Epithelial cell of esophagus (primary cell): Measurements from ENCODE around the gene FAM111A.

Experiments
- DNase-seq: peaks from one replicate; pipeline ENCODE4 v3.0.0; 2010; ENCODE audit warnings: low read depth
- H3K4me3 ChIP-seq: 2 replicates; pipeline ENCODE4 v1.5.1; 2011; ENCODE audit warnings: mild to moderate bottlenecking, low read length, control low read depth
- TF ChIP-seq, protein P1 (sequence below): IDR thresholded peaks from 2 replicates; pipeline ENCODE4 v1.5.1; 2011; ENCODE audit warnings: low read depth, mild to moderate bottlenecking, low read length, control low read depth, inconsistent platforms; ENCODE audit not compliant: insufficient read depth; ENCODE audit errors: missing control alignments

FAM111A gene

DNA sequence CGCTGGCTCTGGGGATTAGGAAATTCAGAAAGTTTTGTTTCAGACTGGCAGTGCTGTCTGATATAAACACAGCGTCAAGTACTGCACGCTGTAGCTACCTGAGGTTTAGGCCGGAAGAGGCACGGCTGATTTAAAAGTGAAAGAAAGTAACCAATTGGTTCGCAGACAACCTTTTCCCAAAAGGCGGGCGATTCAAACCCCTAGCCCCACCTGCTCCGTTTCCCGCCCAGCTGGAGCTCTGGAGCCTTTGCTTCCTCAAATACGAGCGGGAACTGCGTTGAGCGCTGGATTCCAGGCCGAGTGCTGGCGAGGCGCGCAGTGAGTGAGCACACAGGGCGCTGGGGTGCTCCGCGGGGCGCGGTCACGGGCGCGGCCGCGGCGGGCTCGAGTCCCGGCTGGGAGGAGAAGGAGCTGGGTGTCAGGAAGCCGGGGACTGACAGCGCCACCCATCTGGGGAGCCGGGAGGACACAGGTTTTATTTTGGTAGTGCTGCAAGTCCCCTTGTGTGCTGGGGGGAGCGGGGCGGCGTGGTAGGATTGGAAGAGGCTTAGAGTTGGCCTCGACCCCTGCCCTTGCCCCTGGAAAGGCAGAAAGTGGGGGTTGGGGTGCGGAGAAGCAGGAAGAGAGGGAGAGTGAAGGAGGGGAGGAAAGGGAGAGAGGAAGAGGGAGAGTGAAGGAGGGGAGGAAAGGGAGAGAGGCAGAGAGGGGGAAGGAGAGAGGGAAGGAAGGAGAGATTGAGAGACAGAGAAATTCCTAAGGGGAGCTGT, 2.1 kb downstream of the FAM111A start:
- TF ChIP-seq, protein P1, sequence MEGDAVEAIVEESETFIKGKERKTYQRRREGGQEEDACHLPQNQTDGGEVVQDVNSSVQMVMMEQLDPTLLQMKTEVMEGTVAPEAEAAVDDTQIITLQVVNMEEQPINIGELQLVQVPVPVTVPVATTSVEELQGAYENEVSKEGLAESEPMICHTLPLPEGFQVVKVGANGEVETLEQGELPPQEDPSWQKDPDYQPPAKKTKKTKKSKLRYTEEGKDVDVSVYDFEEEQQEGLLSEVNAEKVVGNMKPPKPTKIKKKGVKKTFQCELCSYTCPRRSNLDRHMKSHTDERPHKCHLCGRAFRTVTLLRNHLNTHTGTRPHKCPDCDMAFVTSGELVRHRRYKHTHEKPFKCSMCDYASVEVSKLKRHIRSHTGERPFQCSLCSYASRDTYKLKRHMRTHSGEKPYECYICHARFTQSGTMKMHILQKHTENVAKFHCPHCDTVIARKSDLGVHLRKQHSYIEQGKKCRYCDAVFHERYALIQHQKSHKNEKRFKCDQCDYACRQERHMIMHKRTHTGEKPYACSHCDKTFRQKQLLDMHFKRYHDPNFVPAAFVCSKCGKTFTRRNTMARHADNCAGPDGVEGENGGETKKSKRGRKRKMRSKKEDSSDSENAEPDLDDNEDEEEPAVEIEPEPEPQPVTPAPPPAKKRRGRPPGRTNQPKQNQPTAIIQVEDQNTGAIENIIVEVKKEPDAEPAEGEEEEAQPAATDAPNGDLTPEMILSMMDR: peak; percentile 24
- peak overlapping the region; percentile 75 for H3K4me3 ChIP-seq
- DNase-seq: peak; percentile 92

DNA sequence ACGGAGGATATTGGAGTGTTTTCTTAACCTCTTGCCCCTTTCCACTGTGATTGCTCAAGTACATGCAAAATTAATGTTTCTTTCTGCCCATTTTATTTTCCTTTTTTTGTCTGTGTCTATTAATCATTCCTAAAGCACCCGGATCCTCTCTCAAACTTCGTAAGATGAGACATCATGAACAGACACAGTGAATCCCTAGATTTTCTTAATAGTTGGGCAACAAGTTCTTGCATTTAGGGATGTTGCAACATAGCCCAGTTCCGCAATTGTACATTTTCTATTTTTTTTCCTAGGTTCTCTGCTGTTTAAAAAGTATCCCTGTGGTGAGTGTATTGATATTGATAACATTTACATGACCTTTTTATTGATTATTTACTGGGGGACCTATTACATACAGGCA, 2.9 kb downstream of the FAM111A start:
- peak; percentile 83 for DNase-seq
- TF ChIP-seq, protein P1: no peak

DNA sequence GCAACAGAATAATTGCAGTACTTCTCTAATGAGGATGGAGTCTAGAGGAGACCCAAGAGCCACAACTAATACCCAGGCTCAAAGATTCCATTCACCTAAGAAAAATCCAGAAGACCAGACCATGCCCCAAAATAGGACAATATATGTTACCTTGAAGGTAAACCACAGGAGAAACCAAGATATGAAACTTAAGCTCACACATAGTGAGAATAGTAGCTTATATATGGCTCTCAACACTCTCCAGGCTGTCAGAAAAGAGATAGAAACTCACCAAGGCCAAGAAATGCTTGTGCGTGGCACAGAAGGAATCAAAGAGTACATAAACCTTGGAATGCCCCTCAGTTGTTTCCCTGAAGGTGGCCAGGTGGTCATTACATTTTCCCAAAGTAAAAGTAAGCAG, 9.1 kb downstream of the FAM111A start:
- TF ChIP-seq, protein P1: no peak
- DNase-seq: no peak
- no peak overlapping the region for H3K4me3 ChIP-seq

More for the DNA sequence above, 2.9 kb downstream of the FAM111A start:
- peak overlapping the region; percentile 75 for H3K4me3 ChIP-seq

DNA sequence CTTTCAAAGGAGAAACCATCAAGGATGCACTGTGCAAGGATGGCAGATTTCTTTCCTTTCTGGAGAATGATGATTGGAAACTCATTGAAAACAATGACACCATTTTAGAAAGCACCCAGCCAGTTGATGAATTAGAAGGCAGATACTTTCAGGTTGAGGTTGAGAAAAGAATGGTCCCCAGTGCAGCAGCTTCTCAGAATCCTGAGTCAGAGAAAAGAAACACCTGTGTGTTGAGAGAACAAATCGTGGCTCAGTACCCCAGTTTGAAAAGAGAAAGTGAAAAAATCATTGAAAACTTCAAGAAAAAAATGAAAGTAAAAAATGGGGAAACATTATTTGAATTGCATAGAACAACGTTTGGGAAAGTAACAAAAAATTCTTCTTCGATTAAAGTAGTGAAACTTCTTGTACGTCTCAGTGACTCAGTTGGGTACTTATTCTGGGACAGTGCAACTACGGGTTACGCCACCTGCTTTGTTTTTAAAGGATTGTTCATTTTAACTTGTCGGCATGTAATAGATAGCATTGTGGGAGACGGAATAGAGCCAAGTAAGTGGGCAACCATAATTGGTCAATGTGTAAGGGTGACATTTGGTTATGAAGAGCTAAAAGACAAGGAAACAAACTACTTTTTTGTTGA, 9.8 kb downstream of the FAM111A start:
- TF ChIP-seq, protein P1: no peak
- H3K4me3 ChIP-seq: no peak overlapping the region
- DNase-seq: no peak

DNA sequence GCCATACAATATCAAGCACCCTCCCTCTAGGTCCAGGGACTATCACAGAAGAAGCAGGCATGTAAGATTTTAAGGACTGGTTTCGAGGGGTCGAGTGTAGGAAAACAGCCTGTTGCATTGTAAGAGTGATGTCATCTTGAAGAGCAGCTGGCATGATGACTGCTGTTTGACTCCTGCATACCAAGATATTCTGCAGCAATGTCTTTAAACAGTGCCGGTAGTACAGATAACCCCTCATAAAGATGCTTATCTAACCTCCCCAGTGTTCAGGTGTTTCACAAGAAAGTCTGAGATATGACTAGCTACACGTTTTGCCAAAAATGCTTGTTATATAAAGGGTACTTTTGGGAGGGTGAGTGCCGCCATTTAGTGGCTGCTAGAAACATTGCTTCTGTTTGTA, 12.0 kb downstream of the FAM111A start:
- no peak overlapping the region for H3K4me3 ChIP-seq
- DNase-seq: no peak
- TF ChIP-seq, protein P1: no peak

DNA sequence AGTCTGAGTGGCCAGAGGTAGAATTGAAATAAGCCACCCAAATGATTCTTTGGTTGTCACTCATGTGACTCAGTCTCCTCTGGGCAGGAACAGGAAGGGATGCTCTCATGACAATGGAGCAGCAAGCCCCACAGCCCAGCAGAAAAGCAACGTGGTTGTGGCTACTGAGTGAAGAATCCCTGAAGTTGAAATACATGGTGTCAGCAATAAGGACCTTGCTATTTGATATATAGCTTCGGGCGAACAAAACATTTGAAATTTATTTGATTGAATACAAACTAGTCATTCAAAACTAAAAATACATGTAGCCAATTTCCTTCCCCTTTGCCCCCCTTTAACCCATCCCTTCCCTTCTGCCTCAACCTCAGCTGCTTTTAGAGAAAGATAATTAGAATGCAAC, 14.8 kb downstream of the FAM111A start:
- no peak for DNase-seq
- TF ChIP-seq, protein P1: no peak
- H3K4me3 ChIP-seq: no peak overlapping the region
